GM19035 (cell line): ENCODE measurements around the gene MEOX1.

Experiments
- ATAC-seq: cut with Tn5 transposase; IDR thresholded peaks from one replicate; pipeline ENCODE4 v1.9.1; 2021; ENCODE audit not compliant: unreplicated experiment

The MEOX1 gene

GRCh38 chr17:43658900-43659299 lies 2.8 kb downstream of the MEOX1 start:
- ATAC-seq = no peak

GRCh38 chr17:43655693-43656255 lies 5.9 kb downstream of the MEOX1 start:
- no peak for ATAC-seq

- ATAC-seq = no peak
Observed at GRCh38 chr17:43652124-43652480, 9.6 kb downstream of the MEOX1 start.

GRCh38 chr17:43650471-43650870 lies 11.3 kb downstream of the MEOX1 start:
- ATAC-seq = no peak

- no peak for ATAC-seq
Observed at GRCh38 chr17:43648916-43649315, 12.8 kb downstream of the MEOX1 start.

- no peak for ATAC-seq
Observed at GRCh38 chr17:43645765-43646481, 15.8 kb downstream of the MEOX1 start.

GRCh38 chr17:43645450-43645764 lies 16.3 kb downstream of the MEOX1 start:
- no peak for ATAC-seq

GRCh38 chr17:43644081-43644480 lies 17.6 kb downstream of the MEOX1 start:
- no peak for ATAC-seq

GRCh38 chr17:43641416-43641815 lies 20.3 kb downstream of the MEOX1 start:
- no peak for ATAC-seq

GRCh38 chr17:43640491-43641252 lies 21.1 kb downstream of the MEOX1 start:
- no peak for ATAC-seq

- no peak for ATAC-seq
Observed at GRCh38 chr17:43637563-43638323, 24.0 kb downstream of the MEOX1 start.

GRCh38 chr17:43636426-43636825 lies 25.3 kb downstream of the MEOX1 start:
- ATAC-seq = no peak

GRCh38 chr17:43634591-43635125 lies 27.1 kb downstream of the MEOX1 start:
- ATAC-seq = no peak

- ATAC-seq = no peak
Observed at GRCh38 chr17:43632221-43632620, 29.5 kb downstream of the MEOX1 start.

- no peak for ATAC-seq
Observed at GRCh38 chr17:43631429-43631828, 30.3 kb downstream of the MEOX1 start.

GRCh38 chr17:43628089-43628650 lies 33.6 kb downstream of the MEOX1 start:
- no peak for ATAC-seq

- ATAC-seq = no peak
Observed at GRCh38 chr17:43627653-43628052, 34.1 kb downstream of the MEOX1 start.

- no peak for ATAC-seq
Observed at GRCh38 chr17:43626023-43626422, 35.7 kb downstream of the MEOX1 start.

GRCh38 chr17:43625606-43626005 lies 36.1 kb downstream of the MEOX1 start:
- no peak for ATAC-seq

- no peak for ATAC-seq
Observed at GRCh38 chr17:43620581-43620980, 41.1 kb downstream of the MEOX1 start.

GRCh38 chr17:43620147-43620546 lies 41.6 kb downstream of the MEOX1 start:
- ATAC-seq = no peak
